ENCODE data around the gene CHRD. TPM values are rescaled to one million over a fixed set of nuclear protein-coding genes. Genes with fewer than 3 reads are reported as not detected.
"Not testable (repeated sequence)": the region's sequence is repeated elsewhere in the genome, so short reads cannot be mapped to it uniquely, and the experiment has no call there.

Gene CHRD
- polyA plus RNA-seq = 10 to 100 TPM; 10.1 to 30.1 (median 14.2) TPM

GRCh38 chr3:184379358-184380184 lies at the start of gene CHRD:
Gene CHRD (plus strand): TSS chr3:184380054. CDS start chr3:184380319, 265 bp downstream.
- 17 to 30% (median 27%) methylated on average over 25 to 63 of the region's 71 CpGs for WGBS, 3 donors
- H3K27ac ChIP-seq (ENCODE audit: low read depth, low read length) = peak within 1 kb of the TSS; percentile 58

- no peak overlapping the region for H3K27ac ChIP-seq (ENCODE audit: low read depth, low read length)
- WGBS, 3 donors = 63 to 79% (median 63%) methylated on average over 10 of the region's 10 CpGs
These were observed 47.3 kb upstream of the CHRD start for GRCh38 chr3:184332370-184333090.

- no peak overlapping the region for H3K27ac ChIP-seq (ENCODE audit: low read depth, low read length)
These were observed 46.7 kb upstream of the CHRD start for GRCh38 chr3:184333190-184333589.

GRCh38 chr3:184333700-184334099 lies 46.2 kb upstream of the CHRD start:
- WGBS, 3 donors = 80 to 84% (median 83%) methylated on average over 3 of the region's 3 CpGs
- no peak overlapping the region for H3K27ac ChIP-seq (ENCODE audit: low read depth, low read length)

More at GRCh38 chr3:184333190-184333589, 46.7 kb upstream of the CHRD start:
- 78 to 86% (median 86%) methylated on average over 6 of the region's 6 CpGs for WGBS, 3 donors

- WGBS, 3 donors = 79 to 84% (median 80%) methylated on average over 15 of the region's 15 CpGs
- no peak overlapping the region for H3K27ac ChIP-seq (ENCODE audit: low read depth, low read length)
These were observed 45.2 kb upstream of the CHRD start for GRCh38 chr3:184334470-184335158.

- peak overlapping the region; percentile 58 for H3K27ac ChIP-seq (ENCODE audit: low read depth, low read length)
- 41 to 48% (median 42%) methylated on average over 4 of the region's 4 CpGs for WGBS, 3 donors
These were observed 44.6 kb upstream of the CHRD start for GRCh38 chr3:184335291-184335660.

GRCh38 chr3:184335661-184336546 lies 44.0 kb upstream of the CHRD start:
- H3K27ac ChIP-seq (ENCODE audit: low read depth, low read length) = peak overlapping the region; percentile 90

GRCh38 chr3:184336547-184337398 lies 43.1 kb upstream of the CHRD start:
- H3K27ac ChIP-seq (ENCODE audit: low read depth, low read length) = peak overlapping the region; percentile 90
- WGBS, 3 donors = 11 to 21% (median 17%) methylated on average over 17 of the region's 17 CpGs

More at GRCh38 chr3:184335661-184336546, 44.0 kb upstream of the CHRD start:
- WGBS, 3 donors = 1% methylated on average over 39 to 77 of the region's 77 CpGs

GRCh38 chr3:184337399-184337714 lies 42.5 kb upstream of the CHRD start, which contains the start of gene FAM131A:
Gene FAM131A (plus strand): TSS chr3:184337600. CDS start chr3:184337631, 31 bp downstream.
- WGBS, 3 donors = 55 to 69% (median 60%) methylated on average over 6 of the region's 6 CpGs
- peak within 1 kb of the TSS; percentile 90 for H3K27ac ChIP-seq (ENCODE audit: low read depth, low read length)

GRCh38 chr3:184337981-184338380 lies 41.9 kb upstream of the CHRD start:
- H3K27ac ChIP-seq (ENCODE audit: low read depth, low read length) = peak overlapping the region; percentile 68
- WGBS, 3 donors = 52 to 67% (median 66%) methylated on average over 7 of the region's 7 CpGs

- H3K27ac ChIP-seq (ENCODE audit: low read depth, low read length) = peak overlapping the region; percentile 68
- 15 to 55% (median 28%) methylated on average over 34 to 37 of the region's 37 CpGs for WGBS, 3 donors
These were observed 41.3 kb upstream of the CHRD start for GRCh38 chr3:184338511-184338945.

- 56 to 68% (median 61%) methylated on average over 8 of the region's 8 CpGs for WGBS, 3 donors
- no peak overlapping the region for H3K27ac ChIP-seq (ENCODE audit: low read depth, low read length)
These were observed 40.9 kb upstream of the CHRD start for GRCh38 chr3:184339001-184339400.

GRCh38 chr3:184339451-184340135 lies 40.3 kb upstream of the CHRD start:
- H3K27ac ChIP-seq (ENCODE audit: low read depth, low read length) = not testable (repeated sequence)

GRCh38 chr3:184341925-184342324 lies 37.9 kb upstream of the CHRD start:
- H3K27ac ChIP-seq (ENCODE audit: low read depth, low read length) = no peak overlapping the region
- WGBS, 3 donors = 80 to 94% (median 92%) methylated on average over 7 of the region's 7 CpGs

More at GRCh38 chr3:184339451-184340135, 40.3 kb upstream of the CHRD start:
- WGBS, 3 donors = 94 to 95% (median 94%) methylated on average over 19 of the region's 19 CpGs

GRCh38 chr3:184343200-184343876 lies 36.5 kb upstream of the CHRD start:
- no peak overlapping the region for H3K27ac ChIP-seq (ENCODE audit: low read depth, low read length)
- 68 to 77% (median 73%) methylated on average over 5 of the region's 5 CpGs for WGBS, 3 donors
